HFF-Myc (cell line): ENCODE data around the gene ARID3A.
A peak's percentile ranks its signal among the peaks of the same experiment; 100 is the strongest.
"Not testable (repeated sequence)": the region's sequence is repeated elsewhere in the genome, so short reads cannot be mapped to it uniquely, and the experiment has no call there.

ENCODE experiments used
- DNase-seq: peaks from one replicate; pipeline ENCODE4 v3.0.0-alpha.2; 2011; ENCODE audit warnings: low read depth; ENCODE audit errors: extremely low read depth
- H3K4me3 ChIP-seq: replicated peaks from 2 replicates; pipeline ENCODE4 v1.5.1; 2011; ENCODE audit warnings: low read depth, mild to moderate bottlenecking, control low read depth, low read length
- CTCF ChIP-seq: IDR thresholded peaks from 2 replicates; pipeline ENCODE4 v1.5.1; 2012; ENCODE audit warnings: mild to moderate bottlenecking, low read depth, low read length, control low read depth; ENCODE audit errors: missing control alignments

Gene ARID3A

GRCh38 chr19:954672-955494, 29.0 kb downstream of the ARID3A start:
- DNase-seq: no peak
- TF ChIP-seq CTCF: no peak
- H3K4me3 ChIP-seq: no peak overlapping the region

- no peak for DNase-seq
- TF ChIP-seq CTCF: no peak
- no peak overlapping the region for H3K4me3 ChIP-seq
Observed at GRCh38 chr19:955803-956765, 30.2 kb downstream of the ARID3A start.

- no peak for DNase-seq
- no peak overlapping the region for H3K4me3 ChIP-seq
- TF ChIP-seq CTCF: no peak
Observed at GRCh38 chr19:956766-957440, 31.1 kb downstream of the ARID3A start.

GRCh38 chr19:957578-957977, 31.7 kb downstream of the ARID3A start:
- not testable (repeated sequence) for H3K4me3 ChIP-seq, DNase-seq

- TF ChIP-seq CTCF: no peak
- no peak for DNase-seq
- H3K4me3 ChIP-seq: no peak overlapping the region
Observed at GRCh38 chr19:958967-959855, 33.4 kb downstream of the ARID3A start.

- DNase-seq: no peak
- H3K4me3 ChIP-seq: no peak overlapping the region
Observed at GRCh38 chr19:960020-960419, 34.2 kb downstream of the ARID3A start.

More at GRCh38 chr19:960020-960419, 34.2 kb downstream of the ARID3A start:
- peak; percentile 7 for TF ChIP-seq CTCF
